Fibroblast of villous mesenchyme (primary cell): ENCODE data around the gene SHROOM3. TPM values are rescaled to one million over a fixed set of nuclear protein-coding genes. Genes with fewer than 3 reads are reported as not detected.
"Not testable (repeated sequence)": the region's sequence is repeated elsewhere in the genome, so short reads cannot be mapped to it uniquely, and the experiment has no call there.

Experiments used
- DNase-seq: peaks from one replicate; pipeline ENCODE4 v3.0.0-alpha.2; 2010; ENCODE audit warnings: low read depth
- H3K4me3 ChIP-seq: 2 replicates; pipeline ENCODE4 v1.5.1; 2011; ENCODE audit warnings: low read depth, mild to moderate bottlenecking, low read length
- CTCF ChIP-seq: IDR thresholded peaks from 2 replicates; pipeline ENCODE4 v1.5.1; 2012; ENCODE audit warnings: low read depth, mild to moderate bottlenecking, low read length; ENCODE audit not compliant: insufficient read depth
- total RNA-seq: library from RNA; depleted of rRNA; stranded (reverse); fragments of >200 nt; gene quantifications from 2 replicates; pipeline ENCODE4 v1.2.3, GENCODE V29; 2012

The SHROOM3 gene
- total RNA-seq, 1 donor = 27.6 TPM

- H3K4me3 ChIP-seq = no peak overlapping the region
- TF ChIP-seq CTCF = no peak
- DNase-seq = no peak
These were observed 10.9 kb downstream of the SHROOM3 start for GRCh38 chr4:76445911-76446310.

GRCh38 chr4:76447393-76447851, 12.4 kb downstream of the SHROOM3 start:
- no peak for TF ChIP-seq CTCF
- no peak overlapping the region for H3K4me3 ChIP-seq
- DNase-seq = no peak

GRCh38 chr4:76448211-76448610, 13.2 kb downstream of the SHROOM3 start:
- H3K4me3 ChIP-seq = no peak overlapping the region
- TF ChIP-seq CTCF = no peak
- DNase-seq = no peak

GRCh38 chr4:76449362-76449767, 14.3 kb downstream of the SHROOM3 start:
- DNase-seq = no peak
- H3K4me3 ChIP-seq = no peak overlapping the region
- TF ChIP-seq CTCF = no peak

- DNase-seq = no peak
- H3K4me3 ChIP-seq = no peak overlapping the region
- TF ChIP-seq CTCF = no peak
These were observed 14.8 kb downstream of the SHROOM3 start for GRCh38 chr4:76449833-76450232.

- no peak overlapping the region for H3K4me3 ChIP-seq
- no peak for TF ChIP-seq CTCF
- no peak for DNase-seq
These were observed 18.2 kb downstream of the SHROOM3 start for GRCh38 chr4:76453232-76453631.

- H3K4me3 ChIP-seq, DNase-seq: not testable (repeated sequence)
These were observed 19.0 kb downstream of the SHROOM3 start for GRCh38 chr4:76454073-76454472.
